WTC11 (cell line): Measurements from ENCODE around the gene COL27A1. TPM values are rescaled to one million over a fixed set of nuclear protein-coding genes. Genes with fewer than 3 reads are reported as not detected.

ENCODE experiments used
- ATAC-seq: fragments of 200-7000 bp; cut with Tn5 transposase; 2 replicates; pipeline ENCODE4 v1.10.0; 2021; ENCODE audit warnings: mild to moderate bottlenecking, moderate library complexity
- CTCF ChIA-PET: fragments of 300-600 bp; sonication (Branson Sonifier 250); formaldehyde crosslinking; loops from one replicate; lab custom pipeline; 2021; ENCODE audit warnings: antibody characterized with exemption; lab: Charles Lee
- POLR2A ChIA-PET: fragments of 350-600 bp; sonication (Branson Sonifier 250); formaldehyde crosslinking; loops from one replicate; lab custom pipeline; 2021; ENCODE audit warnings: antibody characterized with exemption; lab: Charles Lee
- DNase-seq: peaks from one replicate; pipeline ENCODE4 v3.0.0; 2021; ENCODE audit warnings: low spot score
- H3K27ac Mint-ChIP-seq: 2 replicates; pipeline ENCODE4 v1.8.0; 2021; ENCODE audit warnings: mixed read lengths
- H3K27me3 Mint-ChIP-seq: 2 replicates; pipeline ENCODE4 v1.8.0; 2021; ENCODE audit warnings: low read depth, mild to moderate bottlenecking, moderate library complexity, mixed read lengths
- H3K36me3 Mint-ChIP-seq: 2 replicates; pipeline ENCODE4 v1.8.0; 2021; ENCODE audit warnings: mixed read lengths
- H3K4me1 Mint-ChIP-seq: 2 replicates; pipeline ENCODE4 v1.8.0; 2022; ENCODE audit warnings: mixed read lengths
- H3K4me3 Mint-ChIP-seq: 2 replicates; pipeline ENCODE4 v1.8.0; 2021; ENCODE audit warnings: mild to moderate bottlenecking, moderate library complexity, mixed read lengths
- H3K9me3 Mint-ChIP-seq: 2 replicates; pipeline ENCODE4 v1.8.0; 2021; ENCODE audit warnings: mixed read lengths
- CBFB ChIP-seq: sonication (generic); formaldehyde crosslinking; IDR thresholded peaks from 2 replicates; pipeline ENCODE4 v1.8.1; 2022; ENCODE audit warnings: mild to moderate bottlenecking, low read depth, missing genetic modification reagents
- ELF4 ChIP-seq: sonication (generic); formaldehyde crosslinking; IDR thresholded peaks from 2 replicates; pipeline ENCODE4 v1.8.1; 2022; ENCODE audit warnings: low read depth, mild to moderate bottlenecking, moderate library complexity, missing genetic modification reagents
- ERG ChIP-seq: fragments of 250-450 bp; sonication (Bioruptor Pico); IDR thresholded peaks from 2 replicates; pipeline ENCODE4 v1.8.0; 2021; ENCODE audit warnings: mild to moderate bottlenecking
- ETV6 ChIP-seq: sonication (generic); formaldehyde crosslinking; IDR thresholded peaks from 2 replicates; pipeline ENCODE4 v1.8.1; 2022; ENCODE audit warnings: mild to moderate bottlenecking, missing genetic modification reagents
- FOXJ3 ChIP-seq: sonication (generic); formaldehyde crosslinking; IDR thresholded peaks from 2 replicates; pipeline ENCODE4 v1.9.0; 2021; ENCODE audit warnings: missing genetic modification reagents, mild to moderate bottlenecking, borderline replicate concordance
- FOXK1 ChIP-seq: sonication (generic); formaldehyde crosslinking; IDR thresholded peaks from 2 replicates; pipeline ENCODE4 v1.8.0; 2022; ENCODE audit warnings: mild to moderate bottlenecking, moderate library complexity, missing genetic modification reagents
- FOXP1 ChIP-seq: sonication (generic); formaldehyde crosslinking; IDR thresholded peaks from 2 replicates; pipeline ENCODE4 v1.8.0; 2022; ENCODE audit warnings: missing genetic modification reagents, mild to moderate bottlenecking, moderate library complexity, borderline replicate concordance
- GTF2I ChIP-seq: fragments of 250-450 bp; sonication (Bioruptor Pico); conservative IDR thresholded peaks from 2 replicates; pipeline ENCODE4 v1.4.0; 2021; ENCODE audit warnings: mild to moderate bottlenecking
- HMGXB4 ChIP-seq: sonication (generic); formaldehyde crosslinking; IDR thresholded peaks from 2 replicates; pipeline ENCODE4 v1.8.1; 2023; ENCODE audit warnings: mild to moderate bottlenecking, moderate library complexity, missing genetic modification reagents
- JUN ChIP-seq: sonication (generic); formaldehyde crosslinking; IDR thresholded peaks from 2 replicates; pipeline ENCODE4 v1.8.0; 2023; ENCODE audit warnings: mild to moderate bottlenecking, missing genetic modification reagents
- KAT7 ChIP-seq: sonication (generic); formaldehyde crosslinking; IDR thresholded peaks from 2 replicates; pipeline ENCODE4 v1.8.1; 2023; ENCODE audit warnings: missing genetic modification reagents, mild to moderate bottlenecking, borderline replicate concordance
- MLX ChIP-seq: sonication (generic); formaldehyde crosslinking; IDR thresholded peaks from 2 replicates; pipeline ENCODE4 v1.8.1; 2023; ENCODE audit warnings: mild to moderate bottlenecking, missing genetic modification reagents, moderate library complexity
- MYBL2 ChIP-seq: sonication (generic); formaldehyde crosslinking; IDR thresholded peaks from 2 replicates; pipeline ENCODE4 v1.8.1; 2023; ENCODE audit warnings: mild to moderate bottlenecking, moderate library complexity, missing genetic modification reagents
- OVOL2 ChIP-seq: fragments of 250-450 bp; sonication (Bioruptor Pico); IDR thresholded peaks from 2 replicates; pipeline ENCODE4 v1.9.0; 2021; ENCODE audit warnings: mild to moderate bottlenecking, borderline replicate concordance
- RORB ChIP-seq: fragments of 250-450 bp; sonication (Bioruptor Pico); IDR thresholded peaks from 2 replicates; pipeline ENCODE4 v1.9.0; 2021; ENCODE audit warnings: mild to moderate bottlenecking
- SMAD4 ChIP-seq: sonication (generic); formaldehyde crosslinking; IDR thresholded peaks from 2 replicates; pipeline ENCODE4 v1.8.0; 2022; ENCODE audit warnings: mild to moderate bottlenecking, missing genetic modification reagents
- SP1 ChIP-seq: sonication (generic); formaldehyde crosslinking; conservative IDR thresholded peaks from 2 replicates; pipeline ENCODE4 v1.8.1; 2022; ENCODE audit warnings: missing genetic modification reagents
- ZBTB21 ChIP-seq: sonication (generic); formaldehyde crosslinking; IDR thresholded peaks from 2 replicates; pipeline ENCODE4 v1.8.1; 2023; ENCODE audit warnings: mild to moderate bottlenecking, missing genetic modification reagents, borderline replicate concordance
- ZNF219 ChIP-seq: sonication (generic); formaldehyde crosslinking; IDR thresholded peaks from 2 replicates; pipeline ENCODE4 v1.8.0; 2023; ENCODE audit warnings: missing genetic modification reagents, mild to moderate bottlenecking, borderline replicate concordance
- ZNF232 ChIP-seq: sonication (generic); formaldehyde crosslinking; IDR thresholded peaks from 2 replicates; pipeline ENCODE4 v1.8.0; 2022; ENCODE audit warnings: mild to moderate bottlenecking, missing genetic modification reagents
- ZNF263 ChIP-seq: sonication (generic); formaldehyde crosslinking; IDR thresholded peaks from 2 replicates; pipeline ENCODE4 v1.8.1; 2022; ENCODE audit warnings: low read depth, mild to moderate bottlenecking, moderate library complexity, missing genetic modification reagents
- total RNA-seq: library from RNA; stranded (reverse); gene quantifications from 3 replicates; pipeline ENCODE4 v1.2.3, GENCODE V29; 2021
- TF ChIP-seq, protein P1 (sequence below): sonication (generic); formaldehyde crosslinking; IDR thresholded peaks from 2 replicates; pipeline ENCODE4 v1.8.0; 2023; ENCODE audit warnings: missing genetic modification reagents
- TF ChIP-seq, protein P2 (sequence below): sonication (generic); formaldehyde crosslinking; IDR thresholded peaks from 2 replicates; pipeline ENCODE4 v1.8.0; 2023; ENCODE audit warnings: mild to moderate bottlenecking, missing genetic modification reagents
- TF ChIP-seq, protein P3 (sequence below): fragments of 200-600 bp; IDR thresholded peaks from 2 replicates; pipeline ENCODE4 v1.8.0; 2022; ENCODE audit warnings: antibody characterized with exemption

COL27A1 gene
- total RNA-seq, 1 experiment from 2014 or later: 47.5 TPM

DNA sequence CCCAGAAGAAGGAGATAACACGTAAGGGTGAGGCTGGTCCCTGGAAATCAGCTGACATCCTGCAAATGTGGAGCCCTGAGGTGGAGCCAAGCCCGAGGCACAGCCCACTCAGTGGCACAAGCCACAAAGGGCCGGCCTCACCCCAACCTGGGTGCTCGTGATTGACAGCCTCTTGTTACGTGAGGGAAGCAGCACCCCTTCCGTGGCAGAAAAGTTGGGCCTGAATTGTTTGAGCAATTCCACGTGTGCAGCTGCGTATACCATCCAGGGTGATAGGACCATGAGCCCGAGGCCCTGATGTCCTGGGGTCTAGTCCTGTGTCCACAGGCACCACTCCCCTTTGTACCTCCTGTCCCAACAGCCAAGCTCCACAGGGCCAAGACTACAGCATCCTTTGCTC is 179.2 kb downstream of the COL27A1 start (continued):
- no peak for TF ChIP-seq FOXK1 (CRISPR knock-in tag)

DNA sequence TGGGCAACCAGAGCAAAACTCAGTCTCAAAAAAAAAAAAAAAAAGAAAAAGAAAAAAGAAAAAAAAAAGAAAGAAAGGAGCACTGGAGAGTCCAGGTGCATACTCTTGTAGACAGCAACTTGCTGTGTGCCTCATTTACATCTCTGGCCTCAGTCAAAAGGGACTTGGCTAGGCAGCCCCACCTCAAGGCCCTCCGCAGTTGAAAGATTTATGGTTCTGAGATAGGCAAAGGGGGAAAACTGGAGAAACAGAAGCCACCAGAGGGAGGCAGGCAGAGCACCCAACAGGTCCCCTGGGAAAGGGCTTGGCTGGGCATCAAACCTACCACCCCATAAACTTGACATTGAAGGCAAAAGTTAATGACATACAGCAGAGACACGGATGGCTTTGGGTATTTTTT is 180.4 kb downstream of the COL27A1 start:
- H3K4me1 Mint-ChIP-seq: no peaks in the 10 kb centered on the region
- no peak for ATAC-seq
- H3K36me3 Mint-ChIP-seq: peaks cover 28% of the 10 kb centered on the region

DNA sequence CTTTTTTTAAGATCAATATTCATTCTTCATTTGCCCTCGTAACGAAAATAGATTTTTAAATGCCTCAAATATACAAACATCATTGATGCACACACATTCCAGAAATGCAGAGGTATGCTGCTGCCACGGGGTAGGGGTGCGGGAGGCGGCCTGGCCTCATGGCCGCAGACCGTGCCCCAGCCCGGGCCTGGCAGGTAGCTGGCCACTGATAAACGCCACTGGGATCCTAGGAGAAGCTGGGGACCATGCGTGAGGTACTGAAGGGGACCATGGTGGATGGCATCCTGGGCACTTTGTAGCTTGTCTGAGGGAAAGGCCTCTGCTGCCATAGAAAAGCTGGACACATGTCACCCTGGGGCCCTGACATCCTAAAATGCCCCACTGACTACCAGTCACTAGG is 180.8 kb downstream of the COL27A1 start:
- Mint-ChIP-seq H3K27ac (no peak overlapping the region), H3K27me3 (no peaks in the 10 kb centered on the region), H3K4me3 (no peak overlapping the region), H3K36me3 (peaks cover 28% of the 10 kb centered on the region), H3K9me3 (no peaks in the 10 kb centered on the region), H3K4me1 (no peaks in the 10 kb centered on the region)
- ChIA-PET CTCF (interaction anchor here (0.6 kb wide), 1 partner anchor 86 kb away, joined by 3 read pairs; no protein-coding TSS in a partner anchor), POLR2A (no interaction called here)
- no peak for DNase-seq
- ATAC-seq: no peak
- no peak for TF ChIP-seq GTF2I (CRISPR knock-in tag)
- no peak for TF ChIP-seq RORB (CRISPR knock-in tag)
- no peak for TF ChIP-seq ZNF263 (CRISPR knock-in tag)
- TF ChIP-seq MLX (CRISPR knock-in tag): no peak
- no peak for TF ChIP-seq SMAD4 (CRISPR knock-in tag)
- no peak for TF ChIP-seq ELF4 (CRISPR knock-in tag)
- no peak for TF ChIP-seq ERG (CRISPR knock-in tag)
- no peak for TF ChIP-seq SP1
- TF ChIP-seq KAT7 (CRISPR knock-in tag): no peak
- no peak for TF ChIP-seq JUN (CRISPR knock-in tag)

More for the DNA sequence above, 180.4 kb downstream of the COL27A1 start:
- TF ChIP-seq CBFB (CRISPR knock-in tag) (no peak), OVOL2 (no peak), ZBTB21 (CRISPR knock-in tag) (no peak), RORB (CRISPR knock-in tag) (no peak), ZNF232 (CRISPR knock-in tag) (no peak), ZNF219 (CRISPR knock-in tag) (no peak), FOXJ3 (CRISPR knock-in tag) (no peak), FOXP1 (CRISPR knock-in tag) (no peak), HMGXB4 (no peak), MYBL2 (CRISPR knock-in tag) (no peak), ETV6 (CRISPR knock-in tag) (no peak), SP1 (no peak)
- TF ChIP-seq, protein P1, sequence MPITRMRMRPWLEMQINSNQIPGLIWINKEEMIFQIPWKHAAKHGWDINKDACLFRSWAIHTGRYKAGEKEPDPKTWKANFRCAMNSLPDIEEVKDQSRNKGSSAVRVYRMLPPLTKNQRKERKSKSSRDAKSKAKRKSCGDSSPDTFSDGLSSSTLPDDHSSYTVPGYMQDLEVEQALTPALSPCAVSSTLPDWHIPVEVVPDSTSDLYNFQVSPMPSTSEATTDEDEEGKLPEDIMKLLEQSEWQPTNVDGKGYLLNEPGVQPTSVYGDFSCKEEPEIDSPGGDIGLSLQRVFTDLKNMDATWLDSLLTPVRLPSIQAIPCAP (CRISPR knock-in tag): no peak
- TF ChIP-seq, protein P2, sequence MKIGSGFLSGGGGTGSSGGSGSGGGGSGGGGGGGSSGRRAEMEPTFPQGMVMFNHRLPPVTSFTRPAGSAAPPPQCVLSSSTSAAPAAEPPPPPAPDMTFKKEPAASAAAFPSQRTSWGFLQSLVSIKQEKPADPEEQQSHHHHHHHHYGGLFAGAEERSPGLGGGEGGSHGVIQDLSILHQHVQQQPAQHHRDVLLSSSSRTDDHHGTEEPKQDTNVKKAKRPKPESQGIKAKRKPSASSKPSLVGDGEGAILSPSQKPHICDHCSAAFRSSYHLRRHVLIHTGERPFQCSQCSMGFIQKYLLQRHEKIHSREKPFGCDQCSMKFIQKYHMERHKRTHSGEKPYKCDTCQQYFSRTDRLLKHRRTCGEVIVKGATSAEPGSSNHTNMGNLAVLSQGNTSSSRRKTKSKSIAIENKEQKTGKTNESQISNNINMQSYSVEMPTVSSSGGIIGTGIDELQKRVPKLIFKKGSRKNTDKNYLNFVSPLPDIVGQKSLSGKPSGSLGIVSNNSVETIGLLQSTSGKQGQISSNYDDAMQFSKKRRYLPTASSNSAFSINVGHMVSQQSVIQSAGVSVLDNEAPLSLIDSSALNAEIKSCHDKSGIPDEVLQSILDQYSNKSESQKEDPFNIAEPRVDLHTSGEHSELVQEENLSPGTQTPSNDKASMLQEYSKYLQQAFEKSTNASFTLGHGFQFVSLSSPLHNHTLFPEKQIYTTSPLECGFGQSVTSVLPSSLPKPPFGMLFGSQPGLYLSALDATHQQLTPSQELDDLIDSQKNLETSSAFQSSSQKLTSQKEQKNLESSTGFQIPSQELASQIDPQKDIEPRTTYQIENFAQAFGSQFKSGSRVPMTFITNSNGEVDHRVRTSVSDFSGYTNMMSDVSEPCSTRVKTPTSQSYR (CRISPR knock-in tag): no peak
- TF ChIP-seq, protein P3, sequence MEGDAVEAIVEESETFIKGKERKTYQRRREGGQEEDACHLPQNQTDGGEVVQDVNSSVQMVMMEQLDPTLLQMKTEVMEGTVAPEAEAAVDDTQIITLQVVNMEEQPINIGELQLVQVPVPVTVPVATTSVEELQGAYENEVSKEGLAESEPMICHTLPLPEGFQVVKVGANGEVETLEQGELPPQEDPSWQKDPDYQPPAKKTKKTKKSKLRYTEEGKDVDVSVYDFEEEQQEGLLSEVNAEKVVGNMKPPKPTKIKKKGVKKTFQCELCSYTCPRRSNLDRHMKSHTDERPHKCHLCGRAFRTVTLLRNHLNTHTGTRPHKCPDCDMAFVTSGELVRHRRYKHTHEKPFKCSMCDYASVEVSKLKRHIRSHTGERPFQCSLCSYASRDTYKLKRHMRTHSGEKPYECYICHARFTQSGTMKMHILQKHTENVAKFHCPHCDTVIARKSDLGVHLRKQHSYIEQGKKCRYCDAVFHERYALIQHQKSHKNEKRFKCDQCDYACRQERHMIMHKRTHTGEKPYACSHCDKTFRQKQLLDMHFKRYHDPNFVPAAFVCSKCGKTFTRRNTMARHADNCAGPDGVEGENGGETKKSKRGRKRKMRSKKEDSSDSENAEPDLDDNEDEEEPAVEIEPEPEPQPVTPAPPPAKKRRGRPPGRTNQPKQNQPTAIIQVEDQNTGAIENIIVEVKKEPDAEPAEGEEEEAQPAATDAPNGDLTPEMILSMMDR: no peak
- CTCF ChIA-PET: interaction anchor here (0.7 kb wide), 2 partner anchors 179 to 432 kb away, joined by 3 to 5 read pairs; no protein-coding TSS in a partner anchor
- POLR2A ChIA-PET: no interaction called here
- H3K9me3 Mint-ChIP-seq: no peaks in the 10 kb centered on the region
- peaks cover under 1% of the 10 kb centered on the region; the same call in 1 of the 2 replicates for H3K27me3 Mint-ChIP-seq
- DNase-seq: no peak
- no peak overlapping the region for H3K4me3 Mint-ChIP-seq
- no peak overlapping the region for H3K27ac Mint-ChIP-seq
